Epithelial cell of esophagus (primary cell): ENCODE results near the gene TLR2.
A peak's percentile ranks its signal among the peaks of the same experiment; 100 is the strongest.

Source experiments
- DNase-seq: peaks from one replicate; pipeline ENCODE4 v3.0.0; 2010; ENCODE audit warnings: low read depth
- H3K4me3 ChIP-seq: 2 replicates; pipeline ENCODE4 v1.5.1; 2011; ENCODE audit warnings: mild to moderate bottlenecking, low read length, control low read depth
- CTCF ChIP-seq: IDR thresholded peaks from 2 replicates; pipeline ENCODE4 v1.5.1; 2011; ENCODE audit warnings: low read depth, mild to moderate bottlenecking, low read length, control low read depth, inconsistent platforms; ENCODE audit not compliant: insufficient read depth; ENCODE audit errors: missing control alignments

The TLR2 gene

GRCh38 chr4:153676984-153677383 lies 7.1 kb upstream of the TLR2 start:
- peak; percentile 91 for DNase-seq
- H3K4me3 ChIP-seq = no peak overlapping the region
- TF ChIP-seq CTCF = no peak

- TF ChIP-seq CTCF = no peak
- DNase-seq = no peak
- no peak overlapping the region for H3K4me3 ChIP-seq
Observed at GRCh38 chr4:153679486-153679885, 4.6 kb upstream of the TLR2 start.

- H3K4me3 ChIP-seq = peak overlapping the region; percentile 51
- DNase-seq = no peak
- TF ChIP-seq CTCF = no peak
Observed at GRCh38 chr4:153683763-153684181, 308 bp upstream of the TLR2 start.

GRCh38 chr4:153684971-153685371 lies 891 bp downstream of the TLR2 start:
- TF ChIP-seq CTCF = no peak
- DNase-seq = peak; percentile 31
- peak overlapping the region; percentile 51 for H3K4me3 ChIP-seq

- no peak for TF ChIP-seq CTCF
- no peak for DNase-seq
- H3K4me3 ChIP-seq = no peak overlapping the region
Observed at GRCh38 chr4:153704522-153704921, 20.4 kb downstream of the TLR2 start.

GRCh38 chr4:153705743-153706468 lies 21.8 kb downstream of the TLR2 start:
- no peak for TF ChIP-seq CTCF
- DNase-seq = no peak
- H3K4me3 ChIP-seq = no peak overlapping the region

GRCh38 chr4:153706519-153706918 lies 22.4 kb downstream of the TLR2 start:
- no peak for TF ChIP-seq CTCF
- H3K4me3 ChIP-seq = no peak overlapping the region

More at GRCh38 chr4:153706519-153706918, 22.4 kb downstream of the TLR2 start:
- DNase-seq = no peak
